HepG2 (cell line): ENCODE data around the gene PALM2AKAP2. TPM values are rescaled to one million over a fixed set of nuclear protein-coding genes. Genes with fewer than 3 reads are reported as not detected.

Source experiments
- ATAC-seq: fragments of 200-7000 bp; cut with Tn5 transposase; 3 replicates; pipeline ENCODE4 v1.9.1; 2020; ENCODE audit warnings: mild to moderate bottlenecking, moderate library complexity
- BruUV-seq: library from RNA; stranded (reverse); fragments of 400-500 nt; replicated peaks from 2 replicates; lab custom pipeline; 2021; lab: Mats Ljungman, UMichigan
- CTCF ChIA-PET: fragments of 300-600 bp; formaldehyde crosslinking; extraction: SDS; loops from one replicate; lab custom pipeline; 2021; ENCODE audit warnings: low total read pairs, inconsistent platforms, low intra/inter-chr PET ratio; lab: Yijun Ruan, JAX
- POLR2A ChIA-PET: fragments of 350-600 bp; sonication (Branson Sonifier 250); formaldehyde crosslinking; loops from one replicate; lab custom pipeline; 2020; ENCODE audit warnings: antibody characterized with exemption, inconsistent platforms; lab: Yijun Ruan, JAX
- DNase-seq: peaks from one replicate; pipeline ENCODE4 v3.0.0-alpha.2; 2015; ENCODE audit warnings: low spot score
- FAIRE-seq: peaks from 3 replicates; lab custom pipeline; 2011; peaks lifted over from hg19 to GRCh38; lab: Jason Lieb, UNC
- H2AFZ ChIP-seq: one replicate; pipeline ENCODE4 v1.6.1; 2011; ENCODE audit warnings: low read length, inconsistent platforms
- H3K27ac ChIP-seq: fragments of 300-600 bp; 3 replicates; pipeline ENCODE4 v1.8.0; 2011; ENCODE audit warnings: mixed run types, mild to moderate bottlenecking, mixed read lengths, low read length, inconsistent platforms; ENCODE audit not compliant: insufficient read depth; ENCODE audit errors: extremely low read length
- H3K27me3 ChIP-seq, 2 experiments: fragments of 200-600 bp in 1 of 2; 2 replicates in 1 of 2; 3 replicates in 1 of 2; pipeline versions ENCODE4 v1.6.0 to v1.8.0; 2011; ENCODE audit warnings: low read length in 2 of 2, mild to moderate bottlenecking in 2 of 2, moderate library complexity in 2 of 2, inconsistent platforms in 1 of 2; ENCODE audit not compliant: insufficient read depth in 2 of 2, control insufficient read depth in 1 of 2
- H3K36me3 ChIP-seq, 2 experiments: fragments of 200-600 bp in 1 of 2; replicated peaks in 1 of 2; 2 replicates in 1 of 2; 3 replicates in 1 of 2; pipeline versions ENCODE4 v1.5.1 to v1.8.0; 2011; ENCODE audit warnings: low read length in 2 of 2, inconsistent platforms in 1 of 2; ENCODE audit not compliant: insufficient read depth in 2 of 2, control insufficient read depth in 1 of 2
- H3K4me1 ChIP-seq: 2 replicates; pipeline ENCODE4 v1.5.1; 2012; ENCODE audit warnings: low read length, inconsistent platforms; ENCODE audit not compliant: insufficient read depth
- H3K4me2 ChIP-seq: 2 replicates; pipeline ENCODE4 v1.6.0; 2011; ENCODE audit warnings: low read depth, low read length, inconsistent platforms
- H3K4me3 ChIP-seq, 3 experiments: fragments of 200-600 bp in 1 of 3; sonication (generic), shearing (Covaris generic) in 1 of 3; replicated peaks in 1 of 3; 2 replicates each; pipeline ENCODE4 v1.5.1; 2011 to 2016; ENCODE audit warnings: low read length in 3 of 3, inconsistent platforms in 2 of 3, low read depth in 2 of 3, mild to moderate bottlenecking in 2 of 3, control low read depth in 1 of 3, mixed read lengths in 1 of 3; ENCODE audit not compliant: insufficient read depth in 1 of 3
- H3K79me2 ChIP-seq: one replicate; pipeline ENCODE4 v1.6.1; 2011; ENCODE audit warnings: low read length, inconsistent platforms; ENCODE audit not compliant: insufficient read depth
- H3K9ac ChIP-seq: 2 replicates; pipeline ENCODE4 v1.6.0; 2011; ENCODE audit warnings: mild to moderate bottlenecking, low read depth, low read length, inconsistent platforms; ENCODE audit not compliant: insufficient read depth
- H3K9me3 ChIP-seq: 2 replicates; pipeline ENCODE4 v1.5.1; 2012; ENCODE audit warnings: mild to moderate bottlenecking, low read length
- H4K20me1 ChIP-seq: 2 replicates; pipeline ENCODE4 v1.6.0; 2011; ENCODE audit warnings: inconsistent platforms, mild to moderate bottlenecking, low read length, moderate library complexity; ENCODE audit not compliant: insufficient read depth
- AGO1 ChIP-seq: fragments of 200-400 bp; formaldehyde crosslinking; IDR thresholded peaks from 2 replicates; pipeline ENCODE4 v1.6.1; 2017; ENCODE audit warnings: mild to moderate bottlenecking, low read depth, low read length, moderate library complexity; ENCODE audit not compliant: poor library complexity, severe bottlenecking
- CBX2 ChIP-seq, 2 experiments: fragments of 200-600 bp in 1 of 2; sonication (generic); formaldehyde crosslinking in 1 of 2; IDR thresholded peaks; 2 replicates each; pipeline versions ENCODE4 v1.7.0 to v1.8.1; 2018 to 2022; ENCODE audit warnings: low read depth in 2 of 2, low read length in 1 of 2, mild to moderate bottlenecking in 1 of 2, missing genetic modification reagents in 1 of 2
- HNF1A ChIP-seq, 2 experiments: sonication (generic) in 1 of 2; formaldehyde crosslinking in 1 of 2; IDR thresholded peaks; 2 replicates each; pipeline versions ENCODE4 v1.4.0 to v1.6.1; 2016 to 2020; ENCODE audit warnings: borderline replicate concordance in 1 of 2, low read depth in 1 of 2, mild to moderate bottlenecking in 1 of 2, missing genetic modification reagents in 1 of 2
- SALL2 ChIP-seq: sonication (generic); formaldehyde crosslinking; IDR thresholded peaks from 2 replicates; pipeline ENCODE4 v1.8.1; 2023; ENCODE audit warnings: mild to moderate bottlenecking, missing genetic modification reagents, inconsistent platforms
- WGBS: methylation state at CpG from one replicate; pipeline ENCODE4 v1.1.6; 2017; ENCODE audit warnings: low lambda C conversion rate; 5-methylcytosine and 5-hydroxymethylcytosine counted together
- in situ Hi-C: cut with HindIII; loops from 2 replicates; pipeline ENCODE4 v1.10.0; 2017; ENCODE audit warnings: low pct_unique_long_range_greater_than_20kb; ENCODE audit not compliant: extremely low pct_ligation_motif_present
- intact Hi-C: fragments of 100-400 bp; cut with micrococcal nuclease; formaldehyde crosslinking; loops from one replicate; pipeline ENCODE4 v1.10.0; 2022; ENCODE audit not compliant: unreplicated experiment
- polyA plus RNA-seq, 8 experiments: library from polyadenylated mRNA; depleted of rRNA in 3 of 8; stranded (reverse) in 7 of 8; unstranded in 1 of 8; fragments of >200 nt; fragmentation: Illumina TruSeq in 4 of 8; extraction: Trizol in 4 of 8; gene quantifications; 2 replicates each; pipeline versions ENCODE4 v1.2.1 to v1.2.3, GENCODE V29; 2011 to 2016; ENCODE audit warnings: low read depth in 4 of 8, missing spikeins in 1 of 8, mixed read lengths in 1 of 8; ENCODE audit not compliant: insufficient read depth in 1 of 8
- total RNA-seq, 5 experiments: library from RNA; depleted of rRNA; stranded (reverse); fragments of >200 nt; fragmentation: Illumina TruSeq; extraction: Trizol; gene quantifications; 2 replicates each; pipeline ENCODE4 v1.2.3, GENCODE V29; 2016; ENCODE audit warnings: low read depth in 1 of 5

The PALM2AKAP2 gene
- total and polyA plus RNA-seq, 2 of the 13 experiments (the other 11 are each of a cell fraction or from before 2014, with no cell fraction given), result 0.25 to 1.8 TPM

GRCh38 chr9:109769250-109769649, 10.7 kb upstream of the PALM2AKAP2 start (continued):
- no peak for TF ChIP-seq HNF1A (IDR thresholded peaks at IDR 0.05; ENCODE audit: low read depth)
- no peak for TF ChIP-seq HNF1A (CRISPR knock-in tag; IDR thresholded peaks at IDR 0.05; ENCODE audit: borderline replicate concordance)
- TF ChIP-seq CBX2 (IDR thresholded peaks at IDR 0.05; ENCODE audit: low read depth, low read length), result no peak
- no peak for TF ChIP-seq CBX2 (CRISPR knock-in tag; IDR thresholded peaks at IDR 0.05; ENCODE audit: low read depth)
- TF ChIP-seq AGO1, result no peak

- in situ Hi-C loops, result no loop called here
- Histone ChIP-seq H3K79me2 (no peaks in the 10 kb centered on the region), H3K9ac (no peak overlapping the region), H3K27me3 (peaks cover 0 to 3% of the 10 kb centered on the region in 2 experiments; a peak in 2 of 5 replicates), H3K27ac (no peak overlapping the region), H3K36me3 (no peaks in the 10 kb centered on the region), H3K4me2 (no peak overlapping the region), H2AFZ (no peak overlapping the region), H3K4me3 (no peak overlapping the region), H4K20me1 (no peaks in the 10 kb centered on the region), H3K4me1 (no peaks in the 10 kb centered on the region), H3K9me3 (no peaks in the 10 kb centered on the region)
- DNase-seq (no peak), FAIRE-seq (no peak), ATAC-seq (no peak)
- ChIA-PET CTCF (no interaction called here), POLR2A (no interaction called here)
- TF ChIP-seq SALL2 (CRISPR knock-in tag), result no peak
- 0% methylated on average over 1 of the region's 1 CpG for WGBS
- intact Hi-C loops, result no loop called here
- no TSS peak for BruUV-seq
Observed at GRCh38 chr9:109770101-109770500, 9.9 kb upstream of the PALM2AKAP2 start.
